Stomach (tissue), 9 donors: ENCODE measurements around the gene ABL1. TPM values are rescaled to one million over a fixed set of nuclear protein-coding genes. Genes with fewer than 3 reads are reported as not detected.

ENCODE experiments used
- DNase-seq, 2 donors: peaks; one replicate each; pipeline versions ENCODE4 v3.0.0 to v3.0.0-alpha.2; 2013 to 2019
- H3K27ac ChIP-seq, 5 donors: fragments of 200-600 bp in 4 of 5; sonication (generic) in 4 of 5; one replicate each; pipeline ENCODE4 v1.5.1; 2013 to 2019; ENCODE audit warnings: mild to moderate bottlenecking in 1 of 5, moderate library complexity in 1 of 5
- H3K27me3 ChIP-seq, 3 donors: fragments of 200-600 bp; sonication (generic); one replicate each; pipeline ENCODE4 v1.5.1; 2017 to 2019; ENCODE audit warnings: mixed run types in 1 of 3
- H3K36me3 ChIP-seq, 4 donors: fragments of 200-600 bp; sonication (generic); 1 replicate in 3 of 4; 2 replicates in 1 of 4; pipeline ENCODE4 v1.5.1; 2016 to 2019
- H3K4me1 ChIP-seq, 4 donors: fragments of 200-600 bp; sonication (generic); one replicate each; pipeline ENCODE4 v1.5.1; 2016 to 2019
- H3K4me3 ChIP-seq, 4 donors: fragments of 200-600 bp; sonication (generic) in 3 of 4; one replicate each; pipeline ENCODE4 v1.5.1; 2016 to 2019; ENCODE audit warnings: mild to moderate bottlenecking in 1 of 4
- H3K9me3 ChIP-seq, 4 donors: fragments of 200-600 bp; sonication (generic); one replicate each; pipeline ENCODE4 v1.5.1; 2016 to 2019
- EP300 ChIP-seq: sonication (generic); formaldehyde crosslinking; IDR thresholded peaks from one replicate; pipeline ENCODE4 v1.6.1; 2017; ENCODE audit warnings: antibody characterized with exemption
- POLR2A ChIP-seq, 4 donors: fragments of 450-650 bp; IDR thresholded peaks; one replicate each; pipeline ENCODE4 v1.6.1; 2016; ENCODE audit warnings: antibody characterized with exemption in 4 of 4, control low read depth in 2 of 4, mild to moderate bottlenecking in 1 of 4, moderate library complexity in 1 of 4
- POLR2AphosphoS5 ChIP-seq, 3 donors: sonication (generic); formaldehyde crosslinking; IDR thresholded peaks; one replicate each; pipeline ENCODE4 v1.6.1; 2016; ENCODE audit warnings: antibody characterized with exemption in 3 of 3
- WGBS, 5 donors: extraction: QIAGEN DNeasy Blood & Tissue Kit in 3 of 5; methylation state at CpG; one replicate each; pipeline versions ENCODE4 v1.1.5 to v1.1.7; 2013 to 2018; 5-methylcytosine and 5-hydroxymethylcytosine counted together
- intact Hi-C: fragments of 100-400 bp; cut with DNase I; formaldehyde crosslinking; loops from one replicate; pipeline ENCODE4 v1.15.1; 2023; ENCODE audit warnings: low total_unique reads
- polyA plus RNA-seq, 3 donors: library from polyadenylated mRNA; stranded (reverse); fragments of 200-250 nt; gene quantifications; one replicate each; pipeline ENCODE4 v1.2.3, GENCODE V29; 2013
- total RNA-seq, 5 donors: library from RNA; depleted of rRNA; stranded (reverse); fragments of >200 nt; gene quantifications; one replicate each; pipeline versions ENCODE4 v1.1.0 to v1.2.3, GENCODE V29; 2014 to 2016
- TF ChIP-seq, protein P1 (sequence below), 7 experiments: fragments of 450-650 bp in 4 of 7; fragments of 200-600 bp in 3 of 7; sonication (generic) in 3 of 7; IDR thresholded peaks; one replicate each; pipeline ENCODE4 v1.5.1; 2016 to 2019; ENCODE audit warnings: antibody characterized with exemption in 7 of 7, control low read depth in 2 of 7, mild to moderate bottlenecking in 1 of 7
- donor health status: healthy with polysubstance abuse.
- donor health status: Bipolar disorder and iron deficiency.
- donor health status: healthy.

ABL1 gene
- total and polyA plus RNA-seq, 8 donors = 19.0 to 95.9 (median 43.8) TPM

DNA sequence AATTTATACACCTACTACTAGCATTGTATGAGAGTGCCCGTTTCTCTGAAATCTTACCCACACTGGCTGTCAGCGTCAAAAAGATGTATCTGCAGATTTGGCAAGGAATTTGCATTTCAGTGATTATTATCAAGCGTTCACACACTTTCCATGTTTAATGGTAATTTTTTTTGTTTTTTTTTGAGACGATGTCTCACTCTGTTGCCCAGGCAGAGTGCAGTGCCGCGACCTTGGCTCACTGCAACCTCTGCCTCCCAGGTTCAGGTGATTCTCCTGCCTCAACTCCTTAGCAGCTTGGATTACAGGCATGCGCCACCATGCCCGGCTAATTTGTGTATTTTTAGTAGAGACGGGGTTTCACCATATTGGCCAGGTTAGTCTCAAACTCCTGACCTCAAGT lies 14.3 kb downstream of the ABL1 start:
- intact Hi-C loops = no loop called here
- Histone ChIP-seq H3K9me3 (no peaks in the 10 kb centered on the region), H3K27ac (peak overlapping the region in 4 of 5 donors; percentile 64 to 92 (median 90)), H3K4me1 (peaks cover 22 to 85% (median 57%) of the 10 kb centered on the region in 4 donors), H3K27me3 (no peaks in the 10 kb centered on the region), H3K4me3 (no peak overlapping the region), H3K36me3 (peaks cover 4 to 6% (median 6%) of the 10 kb centered on the region in 4 donors)
- 74 to 91% (median 86%) methylated on average over 9 of the region's 9 CpGs for WGBS, 5 donors
- DNase-seq = no peak
- TF ChIP-seq EP300 (no peak), POLR2AphosphoS5 (IDR thresholded peaks at IDR 0.05) (no peak), POLR2A (IDR thresholded peaks at IDR 0.05) (no peak)
- TF ChIP-seq, protein P1, sequence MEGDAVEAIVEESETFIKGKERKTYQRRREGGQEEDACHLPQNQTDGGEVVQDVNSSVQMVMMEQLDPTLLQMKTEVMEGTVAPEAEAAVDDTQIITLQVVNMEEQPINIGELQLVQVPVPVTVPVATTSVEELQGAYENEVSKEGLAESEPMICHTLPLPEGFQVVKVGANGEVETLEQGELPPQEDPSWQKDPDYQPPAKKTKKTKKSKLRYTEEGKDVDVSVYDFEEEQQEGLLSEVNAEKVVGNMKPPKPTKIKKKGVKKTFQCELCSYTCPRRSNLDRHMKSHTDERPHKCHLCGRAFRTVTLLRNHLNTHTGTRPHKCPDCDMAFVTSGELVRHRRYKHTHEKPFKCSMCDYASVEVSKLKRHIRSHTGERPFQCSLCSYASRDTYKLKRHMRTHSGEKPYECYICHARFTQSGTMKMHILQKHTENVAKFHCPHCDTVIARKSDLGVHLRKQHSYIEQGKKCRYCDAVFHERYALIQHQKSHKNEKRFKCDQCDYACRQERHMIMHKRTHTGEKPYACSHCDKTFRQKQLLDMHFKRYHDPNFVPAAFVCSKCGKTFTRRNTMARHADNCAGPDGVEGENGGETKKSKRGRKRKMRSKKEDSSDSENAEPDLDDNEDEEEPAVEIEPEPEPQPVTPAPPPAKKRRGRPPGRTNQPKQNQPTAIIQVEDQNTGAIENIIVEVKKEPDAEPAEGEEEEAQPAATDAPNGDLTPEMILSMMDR (IDR thresholded peaks at IDR 0.05) = no peak

DNA sequence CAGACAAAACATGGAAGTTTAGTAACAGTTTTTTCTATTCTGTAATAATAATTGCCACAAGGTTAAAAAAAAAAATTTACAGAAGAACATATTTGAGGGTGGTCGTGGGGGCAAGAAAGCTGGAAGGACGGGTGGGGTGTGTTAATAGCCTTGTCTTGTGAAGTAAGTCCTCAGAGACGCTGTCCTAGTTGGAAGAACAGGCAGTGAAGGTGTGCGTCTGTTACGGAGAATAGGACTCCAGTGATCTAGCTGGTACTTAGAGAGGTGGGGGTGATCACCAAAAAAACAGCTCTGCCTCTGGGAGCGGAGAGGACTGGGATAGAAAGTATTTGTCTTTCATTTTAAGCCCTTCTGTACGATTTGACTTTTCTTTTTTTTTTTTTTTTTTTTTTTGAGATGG lies 17.7 kb downstream of the ABL1 start:
- peak overlapping the region in 3 of 5 donors; percentile 17 to 91 (median 50) for H3K27ac ChIP-seq
- H3K9me3 ChIP-seq = no peaks in the 10 kb centered on the region
- no peak for DNase-seq
- peaks cover 6 to 57% (median 30%) of the 10 kb centered on the region in 4 donors for H3K4me1 ChIP-seq
- intact Hi-C loops = no loop called here
- 82 to 93% (median 88%) methylated on average over 7 of the region's 7 CpGs for WGBS, 5 donors
- H3K27me3 ChIP-seq = no peaks in the 10 kb centered on the region
- H3K4me3 ChIP-seq = no peak overlapping the region
- peaks cover 35 to 41% (median 39%) of the 10 kb centered on the region in 4 donors for H3K36me3 ChIP-seq
- TF ChIP-seq POLR2AphosphoS5 (IDR thresholded peaks at IDR 0.05) (no peak), EP300 (no peak), POLR2A (IDR thresholded peaks at IDR 0.05) (no peak)
- TF ChIP-seq, protein P1 (IDR thresholded peaks at IDR 0.05) = no peak

DNA sequence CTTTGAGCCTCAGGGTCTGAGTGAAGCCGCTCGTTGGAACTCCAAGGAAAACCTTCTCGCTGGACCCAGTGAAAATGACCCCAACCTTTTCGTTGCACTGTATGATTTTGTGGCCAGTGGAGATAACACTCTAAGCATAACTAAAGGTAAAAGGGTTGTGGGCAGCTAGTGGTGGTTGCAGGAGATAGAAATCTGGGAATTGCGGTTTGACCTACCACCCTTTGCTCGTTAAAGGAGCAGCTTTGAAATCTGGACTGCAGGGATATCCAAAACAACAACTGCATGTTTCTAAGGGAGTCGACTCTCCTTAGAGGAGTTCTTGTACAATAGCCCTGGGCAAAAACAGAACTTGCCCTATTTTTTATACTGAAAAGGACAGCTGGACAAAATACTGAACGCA lies 19.0 kb downstream of the ABL1 start:
- TF ChIP-seq EP300 = no peak
- TF ChIP-seq POLR2AphosphoS5 (IDR thresholded peaks at IDR 0.05) = no peak
- TF ChIP-seq, protein P1 (IDR thresholded peaks at IDR 0.05) = no peak
- TF ChIP-seq POLR2A (IDR thresholded peaks at IDR 0.05) = no peak
- H3K4me1 ChIP-seq = peaks cover 4 to 58% (median 28%) of the 10 kb centered on the region in 4 donors
- H3K27me3 ChIP-seq = no peaks in the 10 kb centered on the region
- no peak for DNase-seq
- intact Hi-C loops = no loop called here
- no peak overlapping the region for H3K4me3 ChIP-seq
- WGBS, 5 donors = 44 to 66% (median 53%) methylated on average over 8 of the region's 8 CpGs
- H3K27ac ChIP-seq = peak overlapping the region in 3 of 5 donors; percentile 7 to 91 (median 17)
- H3K36me3 ChIP-seq = peaks cover 35 to 54% (median 52%) of the 10 kb centered on the region in 4 donors
- H3K9me3 ChIP-seq = no peaks in the 10 kb centered on the region

DNA sequence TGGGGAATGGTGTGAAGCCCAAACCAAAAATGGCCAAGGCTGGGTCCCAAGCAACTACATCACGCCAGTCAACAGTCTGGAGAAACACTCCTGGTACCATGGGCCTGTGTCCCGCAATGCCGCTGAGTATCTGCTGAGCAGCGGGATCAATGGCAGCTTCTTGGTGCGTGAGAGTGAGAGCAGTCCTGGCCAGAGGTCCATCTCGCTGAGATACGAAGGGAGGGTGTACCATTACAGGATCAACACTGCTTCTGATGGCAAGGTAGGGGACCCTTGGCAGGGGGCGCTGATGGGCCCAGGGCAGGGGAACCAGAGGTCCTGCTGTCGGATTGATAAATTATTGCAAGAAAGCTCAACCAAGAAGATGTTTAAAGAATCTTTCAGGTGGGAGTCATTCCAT lies 19.8 kb downstream of the ABL1 start:
- Histone ChIP-seq H3K27ac (peak overlapping the region in 1 of 5 donors; percentile 30), H3K4me3 (no peak overlapping the region), H3K4me1 (peaks cover 4 to 56% (median 29%) of the 10 kb centered on the region in 4 donors), H3K9me3 (no peaks in the 10 kb centered on the region), H3K27me3 (no peaks in the 10 kb centered on the region), H3K36me3 (peaks cover 35 to 57% (median 54%) of the 10 kb centered on the region in 4 donors)
- TF ChIP-seq POLR2A (IDR thresholded peaks at IDR 0.05) (no peak), EP300 (no peak), POLR2AphosphoS5 (IDR thresholded peaks at IDR 0.05) (no peak)
- 92 to 100% (median 95%) methylated on average over 8 to 9 of the region's 9 CpGs for WGBS, 5 donors
- intact Hi-C loops = no loop called here
- DNase-seq = no peak

DNA sequence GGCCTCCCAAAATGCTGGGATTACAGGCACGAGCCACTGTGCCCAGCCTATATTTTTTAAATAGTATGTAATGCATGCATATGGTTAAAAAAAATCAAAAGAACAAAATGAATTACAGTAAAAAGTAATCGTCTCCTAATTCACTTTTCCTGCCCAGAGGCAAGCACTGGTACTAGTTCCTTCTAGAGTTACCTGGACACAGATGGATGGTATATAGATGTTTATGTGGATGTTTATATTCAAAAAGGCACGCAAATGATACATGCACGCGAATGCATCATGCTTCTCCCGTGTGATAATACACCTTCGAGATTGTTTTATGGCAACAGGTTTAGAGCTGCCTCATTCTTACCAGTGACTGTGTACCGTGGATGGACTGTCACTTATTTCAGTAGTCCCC lies 21.4 kb downstream of the ABL1 start:
- Histone ChIP-seq H3K4me1 (peaks cover 10 to 58% (median 34%) of the 10 kb centered on the region in 4 donors), H3K27me3 (no peaks in the 10 kb centered on the region), H3K27ac (peak overlapping the region in 1 of 5 donors; percentile 85), H3K36me3 (peaks cover 35 to 68% (median 62%) of the 10 kb centered on the region in 4 donors), H3K4me3 (no peak overlapping the region), H3K9me3 (no peaks in the 10 kb centered on the region)
- intact Hi-C loops = no loop called here
- 72 to 85% (median 80%) methylated on average over 8 of the region's 8 CpGs for whole genome bisulfite sequencing, 5 donors
- no peak for DNase-seq
- TF ChIP-seq, protein P1 (IDR thresholded peaks at IDR 0.05) = no peak
- no peak for TF ChIP-seq EP300
- no peak for TF ChIP-seq POLR2AphosphoS5 (IDR thresholded peaks at IDR 0.05)
- TF ChIP-seq POLR2A (IDR thresholded peaks at IDR 0.05) = no peak
